Astrocyte of the cerebellum (primary cell): ENCODE data around the gene P2RY12.

Experiments used
- DNase-seq: peaks from one replicate; pipeline ENCODE4 v3.0.0-alpha.2; 2011; ENCODE audit warnings: low read depth
- H3K4me3 ChIP-seq: 2 replicates; pipeline ENCODE4 v1.5.1; 2011; ENCODE audit warnings: mild to moderate bottlenecking, low read depth, low read length, moderate library complexity
- in situ Hi-C: cut with HindIII; loops from 2 replicates; pipeline ENCODE4 v1.10.0; 2017; ENCODE audit warnings: low sequenced_read_pairs
- TF ChIP-seq, protein P1 (sequence below): IDR thresholded peaks from 2 replicates; pipeline ENCODE4 v1.5.1; 2012; ENCODE audit warnings: low read length, low read depth, moderate library complexity, mild to moderate bottlenecking; ENCODE audit errors: missing control alignments

Gene P2RY12

DNA sequence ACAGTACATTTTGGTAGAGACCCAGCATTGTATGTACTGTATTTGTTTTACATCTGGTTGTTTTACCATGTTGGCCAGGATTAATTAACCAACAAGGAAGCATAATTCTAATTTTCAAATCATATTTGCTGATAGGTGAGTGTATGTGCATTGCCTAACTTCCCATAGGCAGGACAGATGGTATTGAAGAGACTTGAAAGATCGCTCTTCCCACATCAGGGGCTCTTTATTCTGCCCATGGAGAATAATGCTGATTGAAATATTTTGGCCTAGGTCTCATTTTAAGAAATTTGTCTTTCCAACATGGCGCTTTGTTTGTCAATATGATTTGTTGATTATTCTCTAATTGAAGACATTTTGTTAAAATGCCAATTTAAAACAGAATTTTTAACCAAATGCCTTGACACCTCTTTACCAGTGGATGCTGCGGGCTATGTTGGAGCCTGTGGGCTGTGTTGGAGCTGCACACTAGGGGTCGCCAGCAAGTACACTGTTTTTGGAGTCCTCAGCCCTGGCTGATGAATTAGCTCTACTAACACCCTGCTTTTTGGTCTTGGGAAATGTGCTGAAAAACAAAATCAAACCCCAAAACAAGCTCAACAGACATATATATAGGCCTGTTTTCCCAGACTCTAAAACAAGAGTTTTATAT is 5.3 kb downstream of the P2RY12 start:
- TF ChIP-seq, protein P1, sequence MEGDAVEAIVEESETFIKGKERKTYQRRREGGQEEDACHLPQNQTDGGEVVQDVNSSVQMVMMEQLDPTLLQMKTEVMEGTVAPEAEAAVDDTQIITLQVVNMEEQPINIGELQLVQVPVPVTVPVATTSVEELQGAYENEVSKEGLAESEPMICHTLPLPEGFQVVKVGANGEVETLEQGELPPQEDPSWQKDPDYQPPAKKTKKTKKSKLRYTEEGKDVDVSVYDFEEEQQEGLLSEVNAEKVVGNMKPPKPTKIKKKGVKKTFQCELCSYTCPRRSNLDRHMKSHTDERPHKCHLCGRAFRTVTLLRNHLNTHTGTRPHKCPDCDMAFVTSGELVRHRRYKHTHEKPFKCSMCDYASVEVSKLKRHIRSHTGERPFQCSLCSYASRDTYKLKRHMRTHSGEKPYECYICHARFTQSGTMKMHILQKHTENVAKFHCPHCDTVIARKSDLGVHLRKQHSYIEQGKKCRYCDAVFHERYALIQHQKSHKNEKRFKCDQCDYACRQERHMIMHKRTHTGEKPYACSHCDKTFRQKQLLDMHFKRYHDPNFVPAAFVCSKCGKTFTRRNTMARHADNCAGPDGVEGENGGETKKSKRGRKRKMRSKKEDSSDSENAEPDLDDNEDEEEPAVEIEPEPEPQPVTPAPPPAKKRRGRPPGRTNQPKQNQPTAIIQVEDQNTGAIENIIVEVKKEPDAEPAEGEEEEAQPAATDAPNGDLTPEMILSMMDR: peak; percentile 75
- in situ Hi-C loops: no loop called here
- no peak for DNase-seq
- no peak overlapping the region for H3K4me3 ChIP-seq

DNA sequence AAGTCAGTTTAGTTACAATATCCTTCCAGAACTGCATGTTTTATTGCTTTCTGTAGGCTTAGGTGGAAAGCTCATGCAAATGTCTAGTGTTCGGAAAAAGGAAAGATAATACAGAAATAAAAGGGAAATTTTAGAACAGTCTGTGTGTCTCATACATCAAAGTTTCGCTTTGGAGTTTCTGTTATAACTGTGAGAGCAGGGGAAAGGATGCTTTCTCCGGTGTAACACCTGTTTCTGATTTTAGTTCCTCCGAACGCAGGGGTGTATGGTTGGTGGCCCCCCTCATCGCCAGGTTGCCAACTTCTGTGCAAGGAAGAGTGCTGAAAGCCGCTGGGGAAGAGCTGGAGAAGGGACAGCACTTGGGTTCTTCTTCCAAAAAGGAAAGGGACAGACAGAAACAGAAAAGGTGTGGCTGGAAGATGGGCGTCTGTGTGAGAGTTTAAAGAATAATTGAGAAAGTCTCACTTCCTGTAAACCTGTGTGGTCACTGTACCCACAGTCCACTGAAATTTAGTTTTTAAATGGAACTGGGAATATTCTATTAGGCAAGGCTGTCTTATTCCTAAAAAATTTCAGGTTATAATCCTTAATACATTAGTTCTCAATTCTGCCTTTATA is 6.7 kb downstream of the P2RY12 start:
- in situ Hi-C loops: no loop called here
- DNase-seq: no peak
- H3K4me3 ChIP-seq: no peak overlapping the region

DNA sequence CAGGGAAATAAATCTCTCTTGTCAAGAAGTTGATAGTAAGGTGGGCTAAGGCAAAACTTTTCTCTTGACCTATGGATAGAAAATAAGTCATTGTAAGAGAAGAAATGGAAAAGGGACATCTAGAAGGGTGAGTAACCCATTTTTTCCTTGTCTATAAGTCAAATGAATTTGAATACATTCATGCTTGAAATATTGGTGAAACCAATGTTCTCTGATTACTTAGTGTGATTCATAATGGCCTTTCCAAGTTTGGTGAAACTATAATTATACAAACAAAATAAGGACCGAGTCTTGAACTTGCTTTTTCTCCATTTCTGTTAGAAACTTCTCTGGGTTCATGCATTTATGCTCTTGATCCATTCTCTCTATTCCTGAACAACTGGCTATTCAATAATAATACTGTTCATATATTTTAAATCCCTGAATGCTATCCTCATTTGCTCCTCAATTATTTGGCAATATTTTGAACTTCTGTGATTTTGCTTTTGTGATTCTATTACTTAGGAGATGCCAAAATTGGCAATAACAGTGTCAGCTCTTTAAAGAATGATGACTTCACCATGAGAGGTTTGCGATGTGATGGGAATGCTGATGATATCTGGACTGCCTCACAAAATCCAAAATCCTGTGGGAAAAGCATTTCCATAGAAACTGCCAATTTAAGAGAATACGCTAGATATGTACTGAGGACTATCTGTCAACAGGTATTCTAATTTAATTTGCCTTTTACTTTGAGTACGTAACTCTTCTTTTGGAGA is 12.3 kb downstream of the P2RY12 start:
- H3K4me3 ChIP-seq: no peak overlapping the region
- in situ Hi-C loops: no loop called here
- TF ChIP-seq, protein P1: no peak
- DNase-seq: no peak

More for the DNA sequence above, 6.7 kb downstream of the P2RY12 start:
- TF ChIP-seq, protein P1: no peak

DNA sequence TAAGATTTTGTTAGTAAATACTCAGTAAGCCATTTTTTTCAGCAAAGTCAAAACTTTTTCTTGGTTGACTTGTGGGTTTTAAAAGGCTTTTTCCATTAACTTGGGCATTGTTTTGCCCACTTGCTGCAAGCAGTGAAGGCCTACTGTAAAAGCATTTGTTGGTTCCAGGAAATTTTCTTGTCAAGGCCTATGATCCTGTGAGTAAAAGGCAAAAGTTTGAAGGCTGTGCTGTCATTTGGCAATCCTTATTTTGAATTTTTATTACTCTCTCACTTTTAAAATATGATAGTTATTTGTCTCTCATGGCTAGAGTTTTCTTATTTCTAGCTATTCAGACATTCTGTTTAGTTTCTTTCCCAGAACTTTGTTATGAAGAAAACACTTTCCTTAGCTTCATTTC is 13.0 kb downstream of the P2RY12 start:
- TF ChIP-seq, protein P1: no peak
- DNase-seq: no peak
- in situ Hi-C loops: no loop called here
- no peak overlapping the region for H3K4me3 ChIP-seq

DNA sequence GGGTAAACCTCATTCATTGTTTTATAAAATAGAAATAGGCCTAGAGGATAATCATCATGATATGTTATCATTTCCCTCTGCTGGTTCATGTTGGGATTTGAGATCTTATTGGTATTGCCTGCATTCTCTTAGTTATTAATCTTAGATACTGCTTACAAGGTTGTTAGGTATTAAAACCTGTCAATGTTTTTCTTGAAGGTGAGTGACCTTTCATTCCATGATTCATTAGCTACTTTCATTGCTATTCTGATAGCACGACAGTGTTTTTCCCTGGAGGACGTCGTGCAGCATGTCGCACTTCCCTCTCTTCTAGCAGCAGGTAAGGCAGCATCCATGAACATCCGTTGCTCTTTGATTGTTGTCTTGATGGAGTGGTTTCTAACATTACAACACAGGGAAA is 17.1 kb downstream of the P2RY12 start:
- TF ChIP-seq, protein P1: no peak
- no peak for DNase-seq
- in situ Hi-C loops: no loop called here
- H3K4me3 ChIP-seq: no peak overlapping the region

DNA sequence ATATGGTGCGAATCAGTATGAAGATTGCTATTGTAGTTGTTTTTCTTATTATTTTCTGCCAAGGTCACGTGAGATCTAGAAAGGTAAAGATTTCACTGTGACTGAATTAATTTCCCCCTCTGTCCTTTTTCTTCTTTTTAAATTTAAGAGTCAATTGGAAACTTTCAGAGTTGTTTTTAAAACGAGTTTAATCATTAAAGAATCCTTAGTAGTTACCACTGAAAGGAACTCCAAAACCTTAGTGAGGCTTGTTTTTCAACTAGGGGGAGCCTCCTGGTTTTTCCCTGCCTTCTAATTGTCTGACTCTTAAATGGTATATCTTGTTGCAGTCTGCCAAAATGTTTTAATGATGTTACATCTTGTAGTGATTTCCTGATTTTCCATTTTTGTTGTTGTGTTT is 17.6 kb downstream of the P2RY12 start:
- DNase-seq: no peak
- H3K4me3 ChIP-seq: no peak overlapping the region
- in situ Hi-C loops: no loop called here
- TF ChIP-seq, protein P1: no peak
